ENCODE measurements around the gene NTRK3.

GRCh38 chr15:88118035-88118434, 138.5 kb downstream of the NTRK3 start:
- TF ChIP-seq EZH2 (IDR thresholded peaks at IDR 0.05; ENCODE audit: low read depth), result no peak
- no peak for TF ChIP-seq CTCF (conservative IDR thresholded peaks at IDR 0.05)

Data from PC-9 (cell line).